Spinal cord (tissue), 10 donors: ENCODE data around the gene UBXN1. TPM values are rescaled to one million over a fixed set of nuclear protein-coding genes. Genes with fewer than 3 reads are reported as not detected.
A peak's percentile ranks its signal among the peaks of the same experiment; 100 is the strongest.

Experiments used
- DNase-seq, 6 donors: peaks; one replicate each; pipeline versions ENCODE4 v3.0.0 to v3.0.0-alpha.2; 2013 to 2015; ENCODE audit warnings: low spot score in 6 of 6, low read depth in 4 of 6
- H3K27ac ChIP-seq: one replicate; pipeline ENCODE4 v1.5.1; 2013; ENCODE audit warnings: low read depth, low read length, control low read depth
- H3K27me3 ChIP-seq: one replicate; pipeline ENCODE4 v1.6.1; 2013; ENCODE audit warnings: low read length; ENCODE audit not compliant: control insufficient read depth, insufficient read depth
- H3K36me3 ChIP-seq: one replicate; pipeline ENCODE4 v1.6.1; 2013; ENCODE audit warnings: low read length; ENCODE audit not compliant: control insufficient read depth, insufficient read depth
- H3K4me1 ChIP-seq: one replicate; pipeline ENCODE4 v1.6.1; 2013; ENCODE audit warnings: low read length; ENCODE audit not compliant: control insufficient read depth, insufficient read depth
- H3K4me3 ChIP-seq: one replicate; pipeline ENCODE4 v1.5.1; 2013; ENCODE audit warnings: low read depth, low read length, control low read depth
- H3K9me3 ChIP-seq: one replicate; pipeline ENCODE4 v1.6.1; 2013; ENCODE audit warnings: low read length; ENCODE audit not compliant: control insufficient read depth, insufficient read depth
- WGBS: methylation state at CpG from one replicate; pipeline ENCODE4 v1.1.5; 2013; ENCODE audit warnings: missing lambda C conversion rate; ENCODE audit not compliant: insufficient coverage; 5-methylcytosine and 5-hydroxymethylcytosine counted together
- long read RNA-seq, 4 donors: transcript quantifications; one replicate each; lab custom pipeline, GENCODE V29; 2026
- polyA plus RNA-seq, 2 donors: library from polyadenylated mRNA; unstranded; fragments of 120-200 nt; gene quantifications; one replicate each; pipeline ENCODE4 v1.2.1, GENCODE V29; 2013; ENCODE audit not compliant: insufficient read length in 2 of 2
- total RNA-seq, 2 donors: library from RNA; depleted of rRNA in 1 of 2; stranded (reverse); fragments of 120-200 nt in 1 of 2; fragments of >200 nt in 1 of 2; gene quantifications; one replicate each; pipeline versions ENCODE4 v1.2.3 to v1.2.4, GENCODE V29; 2013 to 2014
- donor health status: healthy.

The UBXN1 gene, protein sequence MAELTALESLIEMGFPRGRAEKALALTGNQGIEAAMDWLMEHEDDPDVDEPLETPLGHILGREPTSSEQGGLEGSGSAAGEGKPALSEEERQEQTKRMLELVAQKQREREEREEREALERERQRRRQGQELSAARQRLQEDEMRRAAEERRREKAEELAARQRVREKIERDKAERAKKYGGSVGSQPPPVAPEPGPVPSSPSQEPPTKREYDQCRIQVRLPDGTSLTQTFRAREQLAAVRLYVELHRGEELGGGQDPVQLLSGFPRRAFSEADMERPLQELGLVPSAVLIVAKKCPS
- total RNA-seq (10 to 100 TPM; 32.0 to 89.6 TPM), polyA plus RNA-seq (100 to 1,000 TPM; 141 to 148 TPM)
- long read RNA-seq, donor 1, transcript UBXN1-216 (5 exons, 739 nt): minor isoform, 6 of 63 reads
- long read RNA-seq, donor 1, transcript UBXN1-202 (9 exons, 1,153 nt): major isoform, 45 of 63 reads
- long read RNA-seq, donor 1, partial matches to known transcripts: 6 of 63 reads
- long read RNA-seq, donor 1, other reads (novel, unspliced or antisense): 0 of 63 reads
- long read RNA-seq, donor 2, transcript UBXN1-216 (5 exons, 739 nt): minor isoform, 10 of 28 reads
- long read RNA-seq, donor 2, transcript UBXN1-202 (9 exons, 1,153 nt): major isoform, 13 of 28 reads
- long read RNA-seq, donor 2, partial matches to known transcripts: 0 of 28 reads
- long read RNA-seq, donor 2, other reads (novel, unspliced or antisense): 0 of 28 reads
- long read RNA-seq, donor 3, transcript UBXN1-202 (9 exons, 1,153 nt): minor isoform, 19 of 53 reads
- long read RNA-seq, donor 3, transcript UBXN1-216 (5 exons, 739 nt): major isoform, 29 of 53 reads
- long read RNA-seq, donor 3, partial matches to known transcripts: 0 of 53 reads
- long read RNA-seq, donor 3, other reads (novel, unspliced or antisense): 0 of 53 reads
- long read RNA-seq, donor 4, transcript UBXN1-217 (10 exons, 943 nt): minor isoform, 11 of 144 reads
- long read RNA-seq, donor 4, transcript UBXN1-202 (9 exons, 1,153 nt): major isoform, 69 of 144 reads
- long read RNA-seq, donor 4, transcript UBXN1-216 (5 exons, 739 nt): minor isoform, 21 of 144 reads
- long read RNA-seq, donor 4, partial matches to known transcripts: 39 of 144 reads
- long read RNA-seq, donor 4, other reads (novel, unspliced or antisense): 0 of 144 reads

- peak within 1 kb of the TSS; percentile 99 for H3K4me3 ChIP-seq
- peak in 5 of 6 donors; percentile 73 to 97 (median 87) for DNase-seq
- H3K27me3 ChIP-seq: no peaks in the 10 kb centered on the region
- peaks cover 23% of the 10 kb centered on the region for H3K36me3 ChIP-seq
- H3K9me3 ChIP-seq: no peaks in the 10 kb centered on the region
- peaks cover 20% of the 10 kb centered on the region for H3K4me1 ChIP-seq
- WGBS: 2% methylated on average over 49 of the region's 55 CpGs
- peak within 1 kb of the TSS; percentile 93 for H3K27ac ChIP-seq
These were observed at the start of gene UBXN1 for GRCh38 chr11:62678770-62679696. Gene UBXN1 (minus strand): TSS chr11:62679073. CDS start chr11:62678923, 150 bp downstream.

DNA sequence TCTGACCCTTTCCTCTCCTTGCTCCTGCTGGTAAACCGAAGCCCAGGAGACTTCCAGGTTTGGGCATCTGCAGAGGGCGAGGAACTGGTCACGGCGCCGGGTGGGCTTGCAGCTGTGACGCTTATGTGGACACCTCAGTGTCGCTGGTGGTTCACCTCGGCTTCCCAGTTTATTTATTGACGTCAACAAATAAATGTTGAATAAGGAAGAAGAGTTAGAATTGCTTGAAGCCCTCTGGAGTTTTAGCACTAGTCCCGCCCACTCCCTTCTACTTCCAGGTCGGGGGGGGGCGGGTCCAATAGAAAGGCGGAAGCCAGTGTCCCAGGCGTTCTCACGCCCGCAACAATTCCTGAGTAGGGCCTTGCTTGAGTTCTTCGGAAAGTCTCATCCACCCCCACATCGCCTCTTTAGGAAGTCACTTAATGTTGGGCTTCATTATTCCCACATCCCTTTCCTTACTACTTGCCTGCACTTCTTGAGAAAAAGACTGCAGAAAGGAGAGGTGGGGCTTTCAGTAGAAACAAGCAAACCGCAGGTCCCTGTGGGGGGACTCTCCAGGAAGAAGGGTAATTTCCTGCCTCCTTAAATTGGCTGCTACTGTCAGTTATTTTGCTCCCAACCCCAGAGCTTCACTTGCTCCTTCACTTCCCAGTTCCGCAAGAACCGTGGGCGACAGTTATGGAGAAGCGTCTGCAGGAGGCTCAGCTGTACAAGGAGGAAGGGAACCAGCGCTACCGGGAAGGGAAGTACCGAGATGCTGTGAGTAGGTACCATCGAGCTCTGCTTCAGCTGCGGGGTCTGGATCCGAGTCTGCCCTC is 49.5 kb upstream of the UBXN1 start, which contains the start of gene TTC9C:
TSS of gene TTC9C (plus strand) at position 316 of the 818 bp plus-strand sequence. CDS start at position 679, 363 bp downstream.
- no peaks in the 10 kb centered on the region for H3K27me3 ChIP-seq
- H3K9me3 ChIP-seq: no peaks in the 10 kb centered on the region
- H3K36me3 ChIP-seq: peaks cover 28% of the 10 kb centered on the region
- peak within 1 kb of the TSS; percentile 100 for H3K27ac ChIP-seq
- WGBS: 0% methylated on average over 15 of the region's 29 CpGs
- DNase-seq: peak; percentile 78 to 97 (median 88)
- H3K4me1 ChIP-seq: peaks cover 24% of the 10 kb centered on the region
- H3K4me3 ChIP-seq: peak within 1 kb of the TSS; percentile 99

DNA sequence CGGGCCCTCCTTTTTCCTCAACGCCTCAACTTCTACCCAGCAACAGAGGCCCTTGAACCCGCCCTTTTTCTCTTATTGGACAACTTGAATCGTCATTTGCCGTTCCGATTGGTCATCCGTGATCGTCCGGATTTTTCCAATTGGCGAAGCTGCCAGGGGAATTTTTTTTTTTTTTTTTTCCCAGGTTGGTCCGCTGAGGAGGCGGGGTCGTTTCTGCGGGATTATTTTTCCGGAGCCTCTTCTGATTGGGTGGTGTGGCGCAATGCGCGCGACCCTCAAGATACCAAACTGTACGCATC is 48.9 kb upstream of the UBXN1 start:
- Histone ChIP-seq H3K27ac (peak overlapping the region; percentile 100), H3K27me3 (no peaks in the 10 kb centered on the region), H3K36me3 (peaks cover 33% of the 10 kb centered on the region), H3K9me3 (no peaks in the 10 kb centered on the region), H3K4me1 (peaks cover 24% of the 10 kb centered on the region), H3K4me3 (peak overlapping the region; percentile 99)
- peak in 5 of 6 donors; percentile 94 to 99 (median 98) for DNase-seq
- 0% methylated on average over 17 of the region's 20 CpGs for WGBS

GRCh38 chr11:62727165-62727871 is 48.4 kb upstream of the UBXN1 start, which contains the start of gene HNRNPUL2:
Gene HNRNPUL2 (minus strand): TSS chr11:62727457. CDS start chr11:62727156, 301 bp downstream.
- Histone ChIP-seq H3K9me3 (no peaks in the 10 kb centered on the region), H3K4me3 (peak within 1 kb of the TSS; percentile 99), H3K4me1 (peaks cover 24% of the 10 kb centered on the region), H3K36me3 (peaks cover 36% of the 10 kb centered on the region), H3K27ac (peak within 1 kb of the TSS; percentile 100), H3K27me3 (no peaks in the 10 kb centered on the region)
- under 1% methylated on average over 64 of the region's 72 CpGs for WGBS
- peak; percentile 97 to 100 (median 99) for DNase-seq

GRCh38 chr11:62726915-62727164 is 48.0 kb upstream of the UBXN1 start:
- 0% methylated on average over 37 of the region's 37 CpGs for WGBS
- H3K27me3 ChIP-seq: no peaks in the 10 kb centered on the region
- H3K36me3 ChIP-seq: peaks cover 37% of the 10 kb centered on the region
- peak overlapping the region; percentile 99 for H3K4me3 ChIP-seq
- H3K4me1 ChIP-seq: peaks cover 24% of the 10 kb centered on the region
- no peak for DNase-seq
- peak overlapping the region; percentile 100 for H3K27ac ChIP-seq
- H3K9me3 ChIP-seq: no peaks in the 10 kb centered on the region

DNA sequence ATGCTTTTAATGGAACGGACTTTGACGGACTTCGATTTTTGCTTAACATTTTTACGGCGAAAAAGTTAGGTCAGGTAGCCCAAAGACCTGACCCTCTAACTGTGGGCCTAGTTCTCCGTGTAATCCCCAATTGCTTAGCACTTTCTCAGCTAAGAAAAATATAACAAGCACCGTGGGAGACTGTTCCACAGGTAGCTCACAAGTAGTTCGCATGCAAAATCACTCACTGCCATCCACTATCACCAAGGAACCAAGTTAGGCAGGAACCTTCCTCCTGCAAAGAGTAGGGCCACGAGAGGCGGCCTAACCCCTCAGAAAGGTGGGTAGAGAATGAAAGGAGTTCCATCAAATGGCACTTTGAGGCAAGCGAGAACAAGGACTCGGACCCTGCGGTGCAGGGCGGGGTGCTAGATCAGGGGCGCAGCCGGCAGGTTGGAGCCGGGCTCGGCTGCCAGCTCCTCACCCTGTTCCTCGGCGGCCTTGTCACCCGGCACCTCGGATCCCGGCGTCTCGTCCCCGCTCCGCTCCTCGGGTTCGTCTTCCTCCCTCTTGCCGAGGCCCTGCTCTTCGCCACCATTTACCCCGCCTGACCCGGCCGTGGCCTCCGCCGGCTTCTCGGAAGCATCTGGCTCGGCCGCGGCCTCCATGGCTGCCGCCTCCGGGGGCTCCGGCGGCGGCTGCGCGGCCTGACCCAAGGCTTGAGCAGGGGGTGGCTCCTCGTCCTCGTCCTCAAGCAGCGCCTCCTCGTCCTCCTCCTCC is 47.5 kb upstream of the UBXN1 start:
- WGBS: under 1% methylated on average over 49 of the region's 51 CpGs
- H3K27ac ChIP-seq: peak overlapping the region; percentile 100
- H3K4me1 ChIP-seq: peaks cover 24% of the 10 kb centered on the region

GRCh38 chr11:62725646-62726045 is 46.8 kb upstream of the UBXN1 start:
- no peak for DNase-seq
- peak overlapping the region; percentile 99 for H3K4me3 ChIP-seq
- no peak overlapping the region for H3K27ac ChIP-seq
- H3K36me3 ChIP-seq: peaks cover 38% of the 10 kb centered on the region
- H3K27me3 ChIP-seq: no peaks in the 10 kb centered on the region
- 0% methylated on average over 6 of the region's 7 CpGs for WGBS
- peaks cover 24% of the 10 kb centered on the region for H3K4me1 ChIP-seq
- no peaks in the 10 kb centered on the region for H3K9me3 ChIP-seq

More for the DNA sequence above, 47.5 kb upstream of the UBXN1 start:
- Histone ChIP-seq H3K36me3 (peaks cover 38% of the 10 kb centered on the region), H3K27me3 (no peaks in the 10 kb centered on the region), H3K9me3 (no peaks in the 10 kb centered on the region), H3K4me3 (peak overlapping the region; percentile 99)
- no peak for DNase-seq
